RWPE2 (cell line): ENCODE data around the gene NANS.

ENCODE experiments used
- ATAC-seq: fragments of 200-7000 bp; cut with Tn5 transposase; 3 replicates; pipeline ENCODE4 v1.9.1; 2021; ENCODE audit warnings: low read depth
- DNase-seq: peaks from one replicate; pipeline ENCODE4 v3.0.0-alpha.2; 2020; ENCODE audit warnings: low spot score
- H3K27ac ChIP-seq: fragments of 450-650 bp; 2 replicates; pipeline ENCODE4 v1.5.1; 2017; ENCODE audit warnings: mild to moderate bottlenecking; ENCODE audit not compliant: poor library complexity, severe bottlenecking
- H3K27me3 ChIP-seq: fragments of 250-450 bp; sonication (Bioruptor Pico); 2 replicates; pipeline ENCODE4 v1.5.1; 2021; ENCODE audit warnings: mild to moderate bottlenecking, moderate library complexity; ENCODE audit not compliant: insufficient read depth, poor library complexity, severe bottlenecking
- H3K36me3 ChIP-seq: fragments of 250-450 bp; sonication (Bioruptor Pico); 2 replicates; pipeline ENCODE4 v1.5.1; 2020; ENCODE audit warnings: low read depth, mild to moderate bottlenecking, moderate library complexity
- H3K4me1 ChIP-seq: fragments of 250-450 bp; sonication (Bioruptor Pico); 2 replicates; pipeline ENCODE4 v1.5.1; 2021; ENCODE audit warnings: mild to moderate bottlenecking, moderate library complexity; ENCODE audit not compliant: insufficient read depth, poor library complexity, severe bottlenecking
- H3K4me3 ChIP-seq: fragments of 250-450 bp; sonication (Bioruptor Pico); 2 replicates; pipeline ENCODE4 v1.5.1; 2021; ENCODE audit warnings: mild to moderate bottlenecking, moderate library complexity; ENCODE audit not compliant: severe bottlenecking
- H3K9me3 ChIP-seq: fragments of 250-450 bp; sonication (Bioruptor Pico); 2 replicates; pipeline ENCODE4 v1.5.1; 2021; ENCODE audit warnings: mild to moderate bottlenecking, moderate library complexity; ENCODE audit not compliant: severe bottlenecking
- CTCF ChIP-seq: fragments of 450-650 bp; IDR thresholded peaks from one replicate; pipeline ENCODE4 v1.5.1; 2017; ENCODE audit warnings: mild to moderate bottlenecking, moderate library complexity; ENCODE audit not compliant: poor library complexity, severe bottlenecking

The NANS gene

GRCh38 chr9:98080326-98080725 is 23.8 kb downstream of the NANS start:
- Histone ChIP-seq H3K9me3 (no peaks in the 10 kb centered on the region), H3K27me3 (no peaks in the 10 kb centered on the region), H3K4me1 (peaks cover 11% of the 10 kb centered on the region), H3K27ac (peak overlapping the region; percentile 54), H3K36me3 (peaks cover 74% of the 10 kb centered on the region), H3K4me3 (no peak overlapping the region)
- TF ChIP-seq CTCF: no peak
- no peak for ATAC-seq
- DNase-seq: no peak

GRCh38 chr9:98080780-98081179 is 24.2 kb downstream of the NANS start:
- Histone ChIP-seq H3K27me3 (no peaks in the 10 kb centered on the region), H3K27ac (peak overlapping the region; percentile 54), H3K9me3 (no peaks in the 10 kb centered on the region), H3K4me1 (peaks cover 11% of the 10 kb centered on the region), H3K36me3 (peaks cover 74% of the 10 kb centered on the region), H3K4me3 (no peak overlapping the region)
- DNase-seq (no peak), ATAC-seq (no peak)
- no peak for TF ChIP-seq CTCF

- peak; percentile 89 for ATAC-seq
- Histone ChIP-seq H3K27ac (peak overlapping the region; percentile 54), H3K27me3 (no peaks in the 10 kb centered on the region), H3K9me3 (no peaks in the 10 kb centered on the region), H3K4me3 (no peak overlapping the region), H3K36me3 (peaks cover 76% of the 10 kb centered on the region), H3K4me1 (peaks cover 11% of the 10 kb centered on the region)
- TF ChIP-seq CTCF: no peak
- no peak for DNase-seq
Observed at GRCh38 chr9:98081477-98082219, 25.1 kb downstream of the NANS start.

GRCh38 chr9:98083061-98083501 is 26.5 kb downstream of the NANS start:
- Histone ChIP-seq H3K9me3 (no peaks in the 10 kb centered on the region), H3K4me1 (peaks cover 11% of the 10 kb centered on the region), H3K36me3 (peaks cover 67% of the 10 kb centered on the region), H3K27me3 (no peaks in the 10 kb centered on the region), H3K4me3 (no peak overlapping the region), H3K27ac (no peak overlapping the region)
- TF ChIP-seq CTCF: no peak
- ATAC-seq (no peak), DNase-seq (no peak)

- Histone ChIP-seq H3K4me1 (peaks cover 11% of the 10 kb centered on the region), H3K27me3 (no peaks in the 10 kb centered on the region), H3K36me3 (peaks cover 66% of the 10 kb centered on the region), H3K27ac (no peak overlapping the region), H3K9me3 (no peaks in the 10 kb centered on the region), H3K4me3 (no peak overlapping the region)
- ATAC-seq (no peak), DNase-seq (no peak)
- no peak for TF ChIP-seq CTCF
Observed at GRCh38 chr9:98083566-98084183, 27.1 kb downstream of the NANS start.
